WTC11 (cell line): ENCODE results near the gene DIAPH1. TPM values are rescaled to one million over a fixed set of nuclear protein-coding genes. Genes with fewer than 3 reads are reported as not detected.

Experiments
- ATAC-seq: fragments of 200-7000 bp; cut with Tn5 transposase; 2 replicates; pipeline ENCODE4 v1.10.0; 2021; ENCODE audit warnings: mild to moderate bottlenecking, moderate library complexity
- CTCF ChIA-PET: fragments of 300-600 bp; sonication (Branson Sonifier 250); formaldehyde crosslinking; loops from one replicate; lab custom pipeline; 2021; ENCODE audit warnings: antibody characterized with exemption; lab: Charles Lee
- POLR2A ChIA-PET: fragments of 350-600 bp; sonication (Branson Sonifier 250); formaldehyde crosslinking; loops from one replicate; lab custom pipeline; 2021; ENCODE audit warnings: antibody characterized with exemption; lab: Charles Lee
- DNase-seq: peaks from one replicate; pipeline ENCODE4 v3.0.0; 2021; ENCODE audit warnings: low spot score
- H3K27ac Mint-ChIP-seq: 2 replicates; pipeline ENCODE4 v1.8.0; 2021; ENCODE audit warnings: mixed read lengths
- H3K27me3 Mint-ChIP-seq: 2 replicates; pipeline ENCODE4 v1.8.0; 2021; ENCODE audit warnings: low read depth, mild to moderate bottlenecking, moderate library complexity, mixed read lengths
- H3K36me3 Mint-ChIP-seq: 2 replicates; pipeline ENCODE4 v1.8.0; 2021; ENCODE audit warnings: mixed read lengths
- H3K4me1 Mint-ChIP-seq: 2 replicates; pipeline ENCODE4 v1.8.0; 2022; ENCODE audit warnings: mixed read lengths
- H3K4me3 Mint-ChIP-seq: 2 replicates; pipeline ENCODE4 v1.8.0; 2021; ENCODE audit warnings: mild to moderate bottlenecking, moderate library complexity, mixed read lengths
- H3K9me3 Mint-ChIP-seq: 2 replicates; pipeline ENCODE4 v1.8.0; 2021; ENCODE audit warnings: mixed read lengths
- EMX1 ChIP-seq: fragments of 250-450 bp; sonication (Bioruptor Pico); IDR thresholded peaks from 2 replicates; pipeline ENCODE4 v1.8.0; 2021; ENCODE audit warnings: mild to moderate bottlenecking
- IRF2 ChIP-seq: sonication (generic); formaldehyde crosslinking; IDR thresholded peaks from 2 replicates; pipeline ENCODE4 v1.8.0; 2022; ENCODE audit warnings: low read depth, missing genetic modification reagents, borderline replicate concordance
- JAZF1 ChIP-seq: fragments of 250-450 bp; sonication (Bioruptor Pico); IDR thresholded peaks from 2 replicates; pipeline ENCODE4 v1.9.0; 2021; ENCODE audit warnings: moderate library complexity, mild to moderate bottlenecking, inconsistent platforms
- MYBL2 ChIP-seq: sonication (generic); formaldehyde crosslinking; IDR thresholded peaks from 2 replicates; pipeline ENCODE4 v1.8.1; 2023; ENCODE audit warnings: mild to moderate bottlenecking, moderate library complexity, missing genetic modification reagents
- OVOL2 ChIP-seq: fragments of 250-450 bp; sonication (Bioruptor Pico); IDR thresholded peaks from 2 replicates; pipeline ENCODE4 v1.9.0; 2021; ENCODE audit warnings: mild to moderate bottlenecking, borderline replicate concordance
- PRRX2 ChIP-seq: fragments of 250-450 bp; sonication (Bioruptor Pico); IDR thresholded peaks from 2 replicates; pipeline ENCODE4 v1.8.0; 2021; ENCODE audit warnings: mild to moderate bottlenecking
- SMAD4 ChIP-seq: sonication (generic); formaldehyde crosslinking; IDR thresholded peaks from 2 replicates; pipeline ENCODE4 v1.8.0; 2022; ENCODE audit warnings: mild to moderate bottlenecking, missing genetic modification reagents
- SP1 ChIP-seq: sonication (generic); formaldehyde crosslinking; conservative IDR thresholded peaks from 2 replicates; pipeline ENCODE4 v1.8.1; 2022; ENCODE audit warnings: missing genetic modification reagents
- TP53 ChIP-seq: sonication (generic); formaldehyde crosslinking; IDR thresholded peaks from 2 replicates; pipeline ENCODE4 v1.8.1; 2023; ENCODE audit warnings: mild to moderate bottlenecking, missing genetic modification reagents
- ZNF219 ChIP-seq: sonication (generic); formaldehyde crosslinking; IDR thresholded peaks from 2 replicates; pipeline ENCODE4 v1.8.0; 2023; ENCODE audit warnings: missing genetic modification reagents, mild to moderate bottlenecking, borderline replicate concordance
- ZNF317 ChIP-seq: sonication (generic); formaldehyde crosslinking; IDR thresholded peaks from 2 replicates; pipeline ENCODE4 v1.8.1; 2023; ENCODE audit warnings: low read depth, mild to moderate bottlenecking, moderate library complexity, missing genetic modification reagents, borderline replicate concordance
- ZNF396 ChIP-seq: fragments of 250-450 bp; sonication (Bioruptor Pico); IDR thresholded peaks from 2 replicates; pipeline ENCODE4 v1.8.0; 2021; ENCODE audit warnings: mild to moderate bottlenecking, moderate library complexity, borderline replicate concordance
- ZNF532 ChIP-seq: fragments of 250-450 bp; sonication (Bioruptor Pico); IDR thresholded peaks from 2 replicates; pipeline ENCODE4 v1.9.0; 2021; ENCODE audit warnings: mild to moderate bottlenecking, borderline replicate concordance
- total RNA-seq: library from RNA; stranded (reverse); gene quantifications from 3 replicates; pipeline ENCODE4 v1.2.3, GENCODE V29; 2021
- TF ChIP-seq, protein P1 (sequence below): sonication (generic); formaldehyde crosslinking; IDR thresholded peaks from 2 replicates; pipeline ENCODE4 v1.8.1; 2023; ENCODE audit warnings: mild to moderate bottlenecking, missing genetic modification reagents, moderate library complexity
- TF ChIP-seq, protein P2 (sequence below): fragments of 200-600 bp; IDR thresholded peaks from 2 replicates; pipeline ENCODE4 v1.8.0; 2022; ENCODE audit warnings: antibody characterized with exemption
- TF ChIP-seq, protein P3 (sequence below): sonication (generic); formaldehyde crosslinking; IDR thresholded peaks from 2 replicates; pipeline ENCODE4 v1.8.0; 2022; ENCODE audit warnings: mild to moderate bottlenecking, missing genetic modification reagents
- TF ChIP-seq, protein P4 (sequence below): fragments of 250-450 bp; sonication (Bioruptor Pico); conservative IDR thresholded peaks from 2 replicates; pipeline ENCODE4 v1.9.0; 2021; ENCODE audit warnings: mild to moderate bottlenecking
- TF ChIP-seq, protein P5 (sequence below): sonication (generic); formaldehyde crosslinking; IDR thresholded peaks from 2 replicates; pipeline ENCODE4 v1.8.1; 2022; ENCODE audit warnings: mild to moderate bottlenecking, missing genetic modification reagents, moderate library complexity, borderline replicate concordance

The DIAPH1 gene
- total RNA-seq, 1 experiment from 2014 or later, result 109 TPM

- ATAC-seq (no peak), DNase-seq (no peak)
- no peak overlapping the region for H3K4me3 Mint-ChIP-seq
- POLR2A ChIA-PET, result interaction anchor here (1.2 kb wide), 1 partner anchor 14 kb away, joined by 3 read pairs; the partner anchor contains the start of gene DIAPH1
- H3K27ac Mint-ChIP-seq, result no peak overlapping the region
- CTCF ChIA-PET, result interaction anchor here (2.4 to 6.1 kb wide), 2 partner anchors 14 to 41 kb away, joined by 7 to 43 read pairs; partner anchors contain the start of gene DIAPH1
- TF ChIP-seq, protein P1, sequence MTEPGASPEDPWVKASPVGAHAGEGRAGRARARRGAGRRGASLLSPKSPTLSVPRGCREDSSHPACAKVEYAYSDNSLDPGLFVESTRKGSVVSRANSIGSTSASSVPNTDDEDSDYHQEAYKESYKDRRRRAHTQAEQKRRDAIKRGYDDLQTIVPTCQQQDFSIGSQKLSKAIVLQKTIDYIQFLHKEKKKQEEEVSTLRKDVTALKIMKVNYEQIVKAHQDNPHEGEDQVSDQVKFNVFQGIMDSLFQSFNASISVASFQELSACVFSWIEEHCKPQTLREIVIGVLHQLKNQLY (CRISPR knock-in tag), result no peak
- TF ChIP-seq TP53 (CRISPR knock-in tag) (no peak), SMAD4 (CRISPR knock-in tag) (no peak), ZNF317 (CRISPR knock-in tag) (no peak), JAZF1 (CRISPR knock-in tag) (no peak)
- peaks cover 29% of the 10 kb centered on the region for H3K36me3 Mint-ChIP-seq
- H3K4me1 Mint-ChIP-seq, result peaks cover 15% of the 10 kb centered on the region
- no peaks in the 10 kb centered on the region for H3K27me3 Mint-ChIP-seq
- H3K9me3 Mint-ChIP-seq, result no peaks in the 10 kb centered on the region
Measured at GRCh38 chr5:141632650-141633049, 13.8 kb upstream of the DIAPH1 start.

DNA sequence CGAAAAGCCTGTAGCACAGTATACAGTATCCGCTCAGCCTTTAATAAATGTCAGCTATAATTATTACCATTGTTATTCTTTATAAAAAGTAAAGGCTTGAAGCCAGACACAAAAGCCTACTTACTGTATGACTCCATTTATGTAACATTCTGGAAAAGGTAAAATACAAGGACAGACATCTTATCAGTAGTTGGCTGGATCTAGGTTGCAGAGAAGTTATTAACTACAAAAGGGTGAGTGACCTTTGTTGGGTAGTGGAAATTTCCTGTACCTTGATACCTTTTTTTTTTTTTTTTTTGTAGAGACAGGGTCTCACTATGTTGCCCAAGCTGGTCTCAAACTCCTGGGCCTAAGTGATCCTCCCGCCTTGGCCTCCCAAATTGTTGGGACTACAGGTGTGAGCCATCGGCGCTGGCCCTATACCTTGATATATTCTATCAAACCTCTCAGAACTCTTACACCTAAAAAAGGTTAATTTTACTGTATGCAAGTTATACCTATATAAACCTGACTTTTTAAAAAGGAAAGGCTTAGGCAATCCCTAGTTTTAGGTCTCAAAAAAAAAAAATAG, 11.9 kb upstream of the DIAPH1 start:
- H3K4me3 Mint-ChIP-seq, result no peak overlapping the region
- TF ChIP-seq ZNF219 (CRISPR knock-in tag) (no peak), ZNF396 (CRISPR knock-in tag) (no peak), SP1 (CRISPR knock-in tag) (no peak), PRRX2 (CRISPR knock-in tag) (no peak), ZNF532 (no peak), IRF2 (CRISPR knock-in tag) (no peak), MYBL2 (CRISPR knock-in tag) (no peak), EMX1 (CRISPR knock-in tag) (no peak), OVOL2 (no peak)
- TF ChIP-seq, protein P2, sequence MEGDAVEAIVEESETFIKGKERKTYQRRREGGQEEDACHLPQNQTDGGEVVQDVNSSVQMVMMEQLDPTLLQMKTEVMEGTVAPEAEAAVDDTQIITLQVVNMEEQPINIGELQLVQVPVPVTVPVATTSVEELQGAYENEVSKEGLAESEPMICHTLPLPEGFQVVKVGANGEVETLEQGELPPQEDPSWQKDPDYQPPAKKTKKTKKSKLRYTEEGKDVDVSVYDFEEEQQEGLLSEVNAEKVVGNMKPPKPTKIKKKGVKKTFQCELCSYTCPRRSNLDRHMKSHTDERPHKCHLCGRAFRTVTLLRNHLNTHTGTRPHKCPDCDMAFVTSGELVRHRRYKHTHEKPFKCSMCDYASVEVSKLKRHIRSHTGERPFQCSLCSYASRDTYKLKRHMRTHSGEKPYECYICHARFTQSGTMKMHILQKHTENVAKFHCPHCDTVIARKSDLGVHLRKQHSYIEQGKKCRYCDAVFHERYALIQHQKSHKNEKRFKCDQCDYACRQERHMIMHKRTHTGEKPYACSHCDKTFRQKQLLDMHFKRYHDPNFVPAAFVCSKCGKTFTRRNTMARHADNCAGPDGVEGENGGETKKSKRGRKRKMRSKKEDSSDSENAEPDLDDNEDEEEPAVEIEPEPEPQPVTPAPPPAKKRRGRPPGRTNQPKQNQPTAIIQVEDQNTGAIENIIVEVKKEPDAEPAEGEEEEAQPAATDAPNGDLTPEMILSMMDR, result no peak
- TF ChIP-seq, protein P3, sequence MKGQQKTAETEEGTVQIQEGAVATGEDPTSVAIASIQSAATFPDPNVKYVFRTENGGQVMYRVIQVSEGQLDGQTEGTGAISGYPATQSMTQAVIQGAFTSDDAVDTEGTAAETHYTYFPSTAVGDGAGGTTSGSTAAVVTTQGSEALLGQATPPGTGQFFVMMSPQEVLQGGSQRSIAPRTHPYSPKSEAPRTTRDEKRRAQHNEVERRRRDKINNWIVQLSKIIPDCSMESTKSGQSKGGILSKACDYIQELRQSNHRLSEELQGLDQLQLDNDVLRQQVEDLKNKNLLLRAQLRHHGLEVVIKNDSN (CRISPR knock-in tag), result no peak
- TF ChIP-seq, protein P4, sequence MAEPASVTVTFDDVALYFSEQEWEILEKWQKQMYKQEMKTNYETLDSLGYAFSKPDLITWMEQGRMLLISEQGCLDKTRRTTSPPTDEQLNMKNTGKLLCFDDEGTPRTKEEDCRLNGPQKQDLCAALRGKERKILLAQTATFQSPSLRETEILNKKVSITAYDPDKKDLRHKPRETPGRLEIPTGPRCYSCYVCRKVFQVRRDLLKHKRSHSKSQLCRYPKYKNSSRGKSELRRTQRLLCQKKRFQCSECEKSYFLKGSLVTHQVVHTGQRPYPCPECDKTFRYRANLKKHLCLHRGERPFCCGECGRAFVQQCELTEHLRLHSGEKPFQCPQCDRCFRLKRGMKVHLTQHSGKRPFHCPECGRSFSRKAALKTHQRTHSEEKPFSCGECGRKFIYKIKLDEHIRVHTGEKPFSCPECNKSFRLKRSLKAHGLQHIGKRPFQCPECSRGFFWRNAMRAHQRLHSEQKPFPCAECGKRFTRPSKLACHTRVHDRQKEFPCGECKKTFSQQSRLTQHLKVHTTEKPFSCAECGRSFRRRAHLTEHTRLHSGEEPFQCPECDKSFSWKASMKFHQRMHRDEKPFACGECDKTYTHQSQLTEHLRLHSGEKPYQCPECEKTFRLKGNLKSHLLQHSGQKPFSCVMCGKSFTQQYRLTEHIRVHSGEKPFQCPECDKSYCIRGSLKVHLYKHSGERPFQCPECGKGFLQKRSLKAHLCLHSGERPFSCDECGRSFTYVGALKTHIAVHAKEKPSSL (CRISPR knock-in tag), result no peak
- TF ChIP-seq, protein P1 (CRISPR knock-in tag), result no peak
- TF ChIP-seq, protein P5, sequence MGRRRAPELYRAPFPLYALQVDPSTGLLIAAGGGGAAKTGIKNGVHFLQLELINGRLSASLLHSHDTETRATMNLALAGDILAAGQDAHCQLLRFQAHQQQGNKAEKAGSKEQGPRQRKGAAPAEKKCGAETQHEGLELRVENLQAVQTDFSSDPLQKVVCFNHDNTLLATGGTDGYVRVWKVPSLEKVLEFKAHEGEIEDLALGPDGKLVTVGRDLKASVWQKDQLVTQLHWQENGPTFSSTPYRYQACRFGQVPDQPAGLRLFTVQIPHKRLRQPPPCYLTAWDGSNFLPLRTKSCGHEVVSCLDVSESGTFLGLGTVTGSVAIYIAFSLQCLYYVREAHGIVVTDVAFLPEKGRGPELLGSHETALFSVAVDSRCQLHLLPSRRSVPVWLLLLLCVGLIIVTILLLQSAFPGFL, result no peak
- H3K27ac Mint-ChIP-seq, result no peak overlapping the region
- H3K9me3 Mint-ChIP-seq, result no peaks in the 10 kb centered on the region
- ChIA-PET CTCF (interaction anchor here (1.0 to 6.1 kb wide), 4 partner anchors 12 to 67 kb away, joined by 3 to 43 read pairs (median 4); partner anchors contain the start of genes DIAPH1 and FCHSD1), POLR2A (no interaction called here)
- H3K4me1 Mint-ChIP-seq, result peaks cover 8% of the 10 kb centered on the region
- H3K36me3 Mint-ChIP-seq, result peaks cover 41% of the 10 kb centered on the region
- no peak for DNase-seq
- ATAC-seq, result no peak
- no peaks in the 10 kb centered on the region for H3K27me3 Mint-ChIP-seq
